ENCODE data around the gene CCBE1.
"Not testable (repeated sequence)": the region's sequence is repeated elsewhere in the genome, so short reads cannot be mapped to it uniquely, and the experiment has no call there.

The CCBE1 gene

GRCh38 chr18:59697236-59697932 lies at the start of gene CCBE1:
CCBE1 (minus strand) TSS chr18:59697423.
- no peak for DNase-seq

- no peak for DNase-seq
Observed at GRCh38 chr18:59744271-59744721, 47.1 kb upstream of the CCBE1 start.

- no peak for DNase-seq
Observed at GRCh38 chr18:59743566-59743965, 46.3 kb upstream of the CCBE1 start.

GRCh38 chr18:59742325-59743111 lies 45.3 kb upstream of the CCBE1 start:
- no peak for DNase-seq

- DNase-seq: no peak
Observed at GRCh38 chr18:59740141-59740540, 42.9 kb upstream of the CCBE1 start.

GRCh38 chr18:59737776-59738300 lies 40.6 kb upstream of the CCBE1 start:
- DNase-seq: no peak

GRCh38 chr18:59737335-59737734 lies 40.1 kb upstream of the CCBE1 start:
- DNase-seq: not testable (repeated sequence)

- DNase-seq: no peak
Observed at GRCh38 chr18:59736061-59736460, 38.8 kb upstream of the CCBE1 start.

GRCh38 chr18:59735269-59735860 lies 38.1 kb upstream of the CCBE1 start:
- DNase-seq: no peak

- no peak for DNase-seq
Observed at GRCh38 chr18:59733421-59733820, 36.2 kb upstream of the CCBE1 start.

- no peak for DNase-seq
Observed at GRCh38 chr18:59730896-59731295, 33.7 kb upstream of the CCBE1 start.

- no peak for DNase-seq
Observed at GRCh38 chr18:59729781-59730180, 32.6 kb upstream of the CCBE1 start.

GRCh38 chr18:59728816-59729215 lies 31.6 kb upstream of the CCBE1 start:
- no peak for DNase-seq

GRCh38 chr18:59725142-59725541 lies 27.9 kb upstream of the CCBE1 start:
- no peak for DNase-seq

GRCh38 chr18:59724103-59724502 lies 26.9 kb upstream of the CCBE1 start:
- no peak for DNase-seq

- no peak for DNase-seq
Observed at GRCh38 chr18:59721931-59722330, 24.7 kb upstream of the CCBE1 start.

GRCh38 chr18:59721211-59721610 lies 24.0 kb upstream of the CCBE1 start:
- no peak for DNase-seq

GRCh38 chr18:59719544-59720181 lies 22.4 kb upstream of the CCBE1 start:
- DNase-seq: no peak

GRCh38 chr18:59718464-59719157 lies 21.4 kb upstream of the CCBE1 start:
- DNase-seq: no peak

- DNase-seq: no peak
Observed at GRCh38 chr18:59718108-59718463, 20.9 kb upstream of the CCBE1 start.

GRCh38 chr18:59717291-59717690 lies 20.1 kb upstream of the CCBE1 start:
- no peak for DNase-seq

GRCh38 chr18:59715966-59716369 lies 18.7 kb upstream of the CCBE1 start:
- DNase-seq: no peak

GRCh38 chr18:59715445-59715844 lies 18.2 kb upstream of the CCBE1 start:
- no peak for DNase-seq
